Measurements from ENCODE around the gene ITGA2B.
A peak's percentile ranks its signal among the peaks of the same experiment; 100 is the strongest.
"Not testable (repeated sequence)": the region's sequence is repeated elsewhere in the genome, so short reads cannot be mapped to it uniquely, and the experiment has no call there.

ITGA2B gene

GRCh38 chr17:44351464-44351863 is 38.0 kb downstream of the ITGA2B start:
- no peak overlapping the region for H3K4me3 ChIP-seq (ENCODE audit: low read depth, low read length)
- in situ Hi-C loops (cut with HindIII; ENCODE audit: low sequenced_read_pairs) = no loop called here
- no peak for DNase-seq (ENCODE audit: low read depth, low spot score)
- no peak for TF ChIP-seq CTCF (IDR thresholded peaks at IDR 0.05; ENCODE audit: low read depth, low read length)

- in situ Hi-C loops (cut with HindIII; ENCODE audit: low sequenced_read_pairs) = no loop called here
- DNase-seq (ENCODE audit: low read depth, low spot score) = peak; percentile 44
- TF ChIP-seq CTCF (IDR thresholded peaks at IDR 0.05; ENCODE audit: low read depth, low read length) = peak; percentile 84
- H3K4me3 ChIP-seq (ENCODE audit: low read depth, low read length) = no peak overlapping the region
These were observed 38.7 kb downstream of the ITGA2B start for GRCh38 chr17:44350733-44351226.

GRCh38 chr17:44349553-44350070 is 39.8 kb downstream of the ITGA2B start:
- in situ Hi-C loops (cut with HindIII; ENCODE audit: low sequenced_read_pairs) = no loop called here
- TF ChIP-seq CTCF (IDR thresholded peaks at IDR 0.05; ENCODE audit: low read depth, low read length) = no peak
- no peak overlapping the region for H3K4me3 ChIP-seq (ENCODE audit: low read depth, low read length)
- DNase-seq (ENCODE audit: low read depth, low spot score) = no peak

- in situ Hi-C loops (cut with HindIII; ENCODE audit: low sequenced_read_pairs) = no loop called here
- no peak for DNase-seq (ENCODE audit: low read depth, low spot score)
- no peak overlapping the region for H3K4me3 ChIP-seq (ENCODE audit: low read depth, low read length)
- TF ChIP-seq CTCF (IDR thresholded peaks at IDR 0.05; ENCODE audit: low read depth, low read length) = no peak
These were observed 40.5 kb downstream of the ITGA2B start for GRCh38 chr17:44348988-44349364.

- no peak overlapping the region for H3K4me3 ChIP-seq (ENCODE audit: low read depth, low read length)
- TF ChIP-seq CTCF (IDR thresholded peaks at IDR 0.05; ENCODE audit: low read depth, low read length) = no peak
- peak; percentile 43 for DNase-seq (ENCODE audit: low read depth, low spot score)
- in situ Hi-C loops (cut with HindIII; ENCODE audit: low sequenced_read_pairs) = no loop called here
These were observed 41.0 kb downstream of the ITGA2B start for GRCh38 chr17:44348234-44348987.

GRCh38 chr17:44347206-44348055 is 42.0 kb downstream of the ITGA2B start:
- DNase-seq (ENCODE audit: low read depth, low spot score); in situ Hi-C loops (cut with HindIII; ENCODE audit: low sequenced_read_pairs); H3K4me3 ChIP-seq (ENCODE audit: low read depth, low read length): not testable (repeated sequence)
